Loucy (cell line): ENCODE data around the gene IFT27.

Source experiments
- H2AFZ ChIP-seq: fragments of 200-600 bp; sonication (generic); 2 replicates; pipeline ENCODE4 v1.6.0; 2016; ENCODE audit warnings: antibody characterized with exemption, mild to moderate bottlenecking, low read length, moderate library complexity
- H3F3A ChIP-seq: fragments of 200-600 bp; 2 replicates; pipeline ENCODE4 v1.6.0; 2016; ENCODE audit warnings: antibody characterized with exemption, low read depth, mild to moderate bottlenecking
- H3K27me3 ChIP-seq: fragments of 200-600 bp; sonication (generic); 2 replicates; pipeline ENCODE4 v1.6.1; 2014; ENCODE audit warnings: low read length, mild to moderate bottlenecking; ENCODE audit not compliant: insufficient read depth, poor library complexity, severe bottlenecking
- H3K36me3 ChIP-seq: fragments of 200-600 bp; sonication (generic); 2 replicates; pipeline ENCODE4 v1.6.1; 2016; ENCODE audit warnings: low read length; ENCODE audit not compliant: insufficient read depth
- H3K4me1 ChIP-seq: fragments of 200-600 bp; sonication (generic); 2 replicates; pipeline ENCODE4 v1.5.1; 2014; ENCODE audit warnings: low read length, mild to moderate bottlenecking; ENCODE audit not compliant: insufficient read depth, poor library complexity, severe bottlenecking
- H3K4me2 ChIP-seq: fragments of 200-600 bp; sonication (generic); 2 replicates; pipeline ENCODE4 v1.6.0; 2014; ENCODE audit warnings: antibody characterized with exemption, low read length, low read depth, mild to moderate bottlenecking; ENCODE audit not compliant: poor library complexity, severe bottlenecking
- H3K4me3 ChIP-seq: fragments of 200-600 bp; sonication (generic); 2 replicates; pipeline ENCODE4 v1.5.1; 2014; ENCODE audit warnings: low read length, mild to moderate bottlenecking, mixed read lengths; ENCODE audit not compliant: poor library complexity, severe bottlenecking
- H3K79me2 ChIP-seq: fragments of 200-600 bp; sonication (generic); 2 replicates; pipeline ENCODE4 v1.6.1; 2014; ENCODE audit warnings: low read length; ENCODE audit not compliant: insufficient read depth
- H3K9ac ChIP-seq: fragments of 200-600 bp; sonication (generic); 2 replicates; pipeline ENCODE4 v1.6.0; 2014; ENCODE audit warnings: mild to moderate bottlenecking, low read depth, low read length, moderate library complexity; ENCODE audit not compliant: poor library complexity, severe bottlenecking
- H3K9me2 ChIP-seq: fragments of 200-600 bp; sonication (generic); replicated peaks from 2 replicates; pipeline ENCODE4 v1.6.1; 2016; ENCODE audit warnings: low read depth, low read length, mixed read lengths
- H3K9me3 ChIP-seq: fragments of 200-600 bp; sonication (generic); 2 replicates; pipeline ENCODE4 v1.6.1; 2014; ENCODE audit warnings: mild to moderate bottlenecking, antibody characterized with exemption, low read length, low read depth; ENCODE audit not compliant: insufficient read depth
- H4K20me1 ChIP-seq: fragments of 200-600 bp; sonication (generic); 2 replicates; pipeline ENCODE4 v1.6.0; 2014; ENCODE audit warnings: antibody characterized with exemption, low read length, mild to moderate bottlenecking; ENCODE audit not compliant: insufficient read depth, poor library complexity, severe bottlenecking
- CTCF ChIP-seq: fragments of 200-600 bp; sonication (generic); conservative IDR thresholded peaks from 2 replicates; pipeline ENCODE4 v1.5.1; 2014; ENCODE audit warnings: mild to moderate bottlenecking, antibody characterized with exemption, low read length
- EZH2phosphoT487 ChIP-seq: fragments of 200-600 bp; IDR thresholded peaks from 2 replicates; pipeline ENCODE4 v1.6.1; 2018; ENCODE audit warnings: antibody characterized with exemption, mild to moderate bottlenecking, moderate library complexity, borderline replicate concordance

The IFT27 gene

GRCh38 chr22:36737776-36738175 lies 38.1 kb downstream of the IFT27 start:
- H4K20me1 ChIP-seq = no peaks in the 10 kb centered on the region
- no peak overlapping the region for H3K4me2 ChIP-seq
- H3K4me1 ChIP-seq = peaks cover 7% of the 10 kb centered on the region
- H3K9me2 ChIP-seq = no peaks in the 10 kb centered on the region
- H3K4me3 ChIP-seq = no peak overlapping the region
- no peaks in the 10 kb centered on the region for H3K79me2 ChIP-seq
- TF ChIP-seq CTCF (no peak), EZH2phosphoT487 (no peak)
- H3K9ac ChIP-seq = no peak overlapping the region
- H3F3A ChIP-seq = no peaks in the 10 kb centered on the region
- H3K27me3 ChIP-seq = no peaks in the 10 kb centered on the region
- no peaks in the 10 kb centered on the region for H3K36me3 ChIP-seq
- H3K9me3 ChIP-seq = no peaks in the 10 kb centered on the region
- no peak overlapping the region for H2AFZ ChIP-seq

GRCh38 chr22:36736701-36737320 lies 39.1 kb downstream of the IFT27 start:
- TF ChIP-seq CTCF = no peak
- TF ChIP-seq EZH2phosphoT487 = no peak
- Histone ChIP-seq H3K9me3 (no peaks in the 10 kb centered on the region), H3K36me3 (no peaks in the 10 kb centered on the region), H3K79me2 (no peaks in the 10 kb centered on the region), H4K20me1 (no peaks in the 10 kb centered on the region), H3K9ac (no peak overlapping the region), H3K9me2 (no peaks in the 10 kb centered on the region), H3K4me1 (peaks cover 7% of the 10 kb centered on the region), H3K4me3 (no peak overlapping the region), H3F3A (no peaks in the 10 kb centered on the region), H2AFZ (no peak overlapping the region), H3K27me3 (no peaks in the 10 kb centered on the region), H3K4me2 (no peak overlapping the region)

- no peak for TF ChIP-seq EZH2phosphoT487
- Histone ChIP-seq H3K79me2 (no peaks in the 10 kb centered on the region), H3K27me3 (no peaks in the 10 kb centered on the region), H2AFZ (no peak overlapping the region), H3K9me3 (no peaks in the 10 kb centered on the region), H3K4me2 (no peak overlapping the region), H3K9ac (no peak overlapping the region), H4K20me1 (no peaks in the 10 kb centered on the region), H3K9me2 (no peaks in the 10 kb centered on the region), H3K36me3 (no peaks in the 10 kb centered on the region), H3K4me1 (peaks cover 7% of the 10 kb centered on the region), H3F3A (no peaks in the 10 kb centered on the region), H3K4me3 (no peak overlapping the region)
Measured at GRCh38 chr22:36734171-36735058, 41.5 kb downstream of the IFT27 start.
